GM19099 (cell line): ENCODE data around the gene UBE2L6.

Experiments used
- POLR2A ChIP-seq: IDR thresholded peaks from 3 replicates; pipeline ENCODE4 v1.6.1; 2011; ENCODE audit warnings: low read depth; ENCODE audit not compliant: insufficient read length; ENCODE audit errors: extremely low read depth

Gene UBE2L6

GRCh38 chr11:57585301-57585700 lies 17.8 kb upstream of the UBE2L6 start:
- no peak for TF ChIP-seq POLR2A

GRCh38 chr11:57584341-57584740 lies 16.9 kb upstream of the UBE2L6 start:
- TF ChIP-seq POLR2A: no peak

- no peak for TF ChIP-seq POLR2A
Observed at GRCh38 chr11:57574061-57574460, 6.6 kb upstream of the UBE2L6 start.

- TF ChIP-seq POLR2A: no peak
Observed at GRCh38 chr11:57571606-57572005, 4.1 kb upstream of the UBE2L6 start.

GRCh38 chr11:57568330-57568766 lies 876 bp upstream of the UBE2L6 start:
- no peak for TF ChIP-seq POLR2A

- TF ChIP-seq POLR2A: no peak
Observed at GRCh38 chr11:57566905-57567514, 462 bp downstream of the UBE2L6 start.

- peak; percentile 53 for TF ChIP-seq POLR2A
Observed at GRCh38 chr11:57566005-57566904, 1.2 kb downstream of the UBE2L6 start.

GRCh38 chr11:57562596-57562995 lies 4.9 kb downstream of the UBE2L6 start:
- no peak for TF ChIP-seq POLR2A

- no peak for TF ChIP-seq POLR2A
Observed at GRCh38 chr11:57560146-57560545, 7.3 kb downstream of the UBE2L6 start.

GRCh38 chr11:57556041-57556440 lies 11.4 kb downstream of the UBE2L6 start:
- no peak for TF ChIP-seq POLR2A

- no peak for TF ChIP-seq POLR2A
Observed at GRCh38 chr11:57555393-57555792, 12.1 kb downstream of the UBE2L6 start.

- no peak for TF ChIP-seq POLR2A
Observed at GRCh38 chr11:57552479-57552878, 15.0 kb downstream of the UBE2L6 start.

- no peak for TF ChIP-seq POLR2A
Observed at GRCh38 chr11:57551941-57552340, 15.5 kb downstream of the UBE2L6 start.

- TF ChIP-seq POLR2A: no peak
Observed at GRCh38 chr11:57549983-57550382, 17.5 kb downstream of the UBE2L6 start.

GRCh38 chr11:57547854-57548377 lies 19.6 kb downstream of the UBE2L6 start:
- peak; percentile 22 for TF ChIP-seq POLR2A
